ENCODE data around the gene COPG2. TPM values are rescaled to one million over a fixed set of nuclear protein-coding genes. Genes with fewer than 3 reads are reported as not detected.

The COPG2 gene
- total RNA-seq, 6 experiments from 2014 or later, result 20.2 to 25.4 (median 23.9) TPM

GRCh38 chr7:130493275-130493873 is 175.2 kb downstream of the COPG2 start:
- peaks cover 13% of the 10 kb centered on the region for H3K9me3 Mint-ChIP-seq
- peak overlapping the region; percentile 67 for H3K4me3 Mint-ChIP-seq
- H3K27ac Mint-ChIP-seq, result no peak overlapping the region
- peaks cover 23% of the 10 kb centered on the region for H3K27me3 Mint-ChIP-seq (ENCODE audit: insufficient read depth)
- no peak for DNase-seq
- H3K4me1 Mint-ChIP-seq (ENCODE audit: low read depth), result peaks cover 29% of the 10 kb centered on the region
- no peaks in the 10 kb centered on the region for H3K36me3 Mint-ChIP-seq (ENCODE audit: low read depth)
- TF ChIP-seq CTCF (IDR thresholded peaks at IDR 0.05), result no peak

- Mint-ChIP-seq H3K4me3 (peak overlapping the region; percentile 67), H3K4me1 (ENCODE audit: low read depth) (peaks cover 34% of the 10 kb centered on the region), H3K9me3 (peaks cover 13% of the 10 kb centered on the region), H3K27ac (no peak overlapping the region), H3K27me3 (ENCODE audit: insufficient read depth) (peaks cover 30% of the 10 kb centered on the region), H3K36me3 (ENCODE audit: low read depth) (no peaks in the 10 kb centered on the region)
- no peak for DNase-seq
- no peak for TF ChIP-seq CTCF (IDR thresholded peaks at IDR 0.05)
Measured at GRCh38 chr7:130492523-130493274, 175.8 kb downstream of the COPG2 start.

DNA sequence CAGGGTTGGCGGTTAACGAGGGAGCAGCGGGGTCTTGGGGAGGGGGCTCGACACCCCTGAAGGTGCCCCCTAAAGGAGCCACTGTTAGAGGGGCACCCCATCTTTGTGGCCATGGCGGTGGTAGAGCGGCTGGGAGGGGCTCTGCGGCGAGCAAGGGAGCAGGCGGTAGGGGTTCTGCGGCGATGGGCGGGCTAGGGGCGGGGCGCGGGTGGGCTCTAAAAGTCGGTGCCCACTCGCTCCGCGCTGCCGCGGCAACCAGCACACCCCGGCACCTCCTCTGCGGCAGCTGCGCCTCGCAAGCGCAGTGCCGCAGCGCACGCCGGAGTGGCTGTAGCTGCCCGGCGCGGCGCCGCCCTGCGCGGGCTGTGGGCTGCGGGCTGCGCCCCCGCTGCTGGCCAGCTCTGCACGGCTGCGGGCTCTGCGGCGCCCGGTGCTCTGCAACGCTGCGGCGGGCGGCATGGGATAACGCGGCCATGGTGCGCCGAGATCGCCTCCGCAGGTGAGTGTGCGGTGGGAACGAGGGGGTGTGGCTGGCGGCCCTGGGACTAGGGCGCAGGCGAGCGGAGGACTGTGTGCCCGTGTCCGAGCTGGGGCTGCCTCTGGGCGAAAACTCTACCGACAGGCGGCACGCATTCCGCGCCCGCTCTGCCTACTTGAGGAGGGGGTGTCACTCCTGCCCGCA is 176.6 kb downstream of the COPG2 start, which contains the start of gene MEST:
Gene MEST (plus strand): TSS at position 245 of the 682 bp plus-strand sequence. CDS start 229 bp downstream, at position 474.
- peaks cover 30% of the 10 kb centered on the region for H3K27me3 Mint-ChIP-seq (ENCODE audit: insufficient read depth)
- no peak for TF ChIP-seq CTCF (IDR thresholded peaks at IDR 0.05)
- peak within 1 kb of the TSS; percentile 79 for H3K4me3 Mint-ChIP-seq
- no peaks in the 10 kb centered on the region for H3K36me3 Mint-ChIP-seq (ENCODE audit: low read depth)
- peaks cover 13% of the 10 kb centered on the region for H3K9me3 Mint-ChIP-seq
- peaks cover 34% of the 10 kb centered on the region for H3K4me1 Mint-ChIP-seq (ENCODE audit: low read depth)
- no peak within 1 kb of the TSS for H3K27ac Mint-ChIP-seq
- no peak for DNase-seq

DNA sequence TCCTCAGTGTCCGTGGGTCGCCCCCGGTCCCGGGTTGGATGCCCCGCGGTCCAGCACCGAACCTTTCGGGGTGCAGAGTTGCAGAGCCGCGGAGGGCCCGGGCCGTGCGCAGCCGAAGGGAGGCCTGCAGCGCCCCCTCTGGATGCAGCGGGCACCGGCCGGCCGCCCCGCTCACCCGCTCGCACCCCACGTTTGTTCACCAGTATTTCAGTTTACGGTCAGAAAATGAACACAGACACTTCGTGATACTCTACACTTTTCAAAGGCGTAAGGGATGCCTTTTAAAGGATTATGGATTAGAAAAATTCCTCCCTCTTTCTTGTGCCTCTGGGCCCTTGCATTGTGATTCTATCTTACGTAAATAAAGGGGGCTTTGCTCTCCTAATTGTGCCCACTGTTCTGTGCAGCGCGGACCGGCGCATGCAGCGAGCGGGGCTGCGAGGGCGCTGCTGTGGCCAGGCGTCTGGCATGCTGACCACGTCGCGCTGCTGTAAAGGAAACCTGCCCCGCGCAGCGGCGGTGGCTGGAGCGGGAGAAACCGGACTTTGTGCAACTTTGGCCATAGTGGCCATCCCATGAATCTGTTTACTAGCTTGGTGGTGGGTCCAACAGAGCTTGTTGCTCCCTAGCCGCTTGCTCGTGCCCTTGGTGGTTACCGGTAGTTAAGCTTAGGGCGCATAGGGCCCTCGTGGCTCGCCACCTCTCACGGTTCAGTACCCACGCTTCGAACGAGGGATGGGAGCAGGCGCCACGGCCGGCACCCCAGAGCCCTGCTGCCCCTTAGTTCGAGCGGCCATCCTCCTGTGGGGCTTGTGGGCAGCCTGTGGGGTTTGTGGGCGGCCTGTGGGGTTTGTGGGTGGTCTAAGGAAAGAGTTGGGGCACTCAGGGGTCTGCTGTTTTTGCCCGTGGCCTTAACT is 177.4 kb downstream of the COPG2 start:
- TF ChIP-seq CTCF (IDR thresholded peaks at IDR 0.05), result peak; percentile 77

GRCh38 chr7:130490311-130490791 is 178.2 kb downstream of the COPG2 start:
- Mint-ChIP-seq H3K9me3 (peaks cover 13% of the 10 kb centered on the region), H3K4me3 (no peak overlapping the region; the same call in 1 of the 2 replicates), H3K27ac (no peak overlapping the region), H3K36me3 (ENCODE audit: low read depth) (peaks cover 6% of the 10 kb centered on the region), H3K27me3 (ENCODE audit: insufficient read depth) (peaks cover 39% of the 10 kb centered on the region), H3K4me1 (ENCODE audit: low read depth) (peaks cover 34% of the 10 kb centered on the region)
- no peak for DNase-seq
- TF ChIP-seq CTCF (IDR thresholded peaks at IDR 0.05), result no peak

More for the DNA sequence above, 177.4 kb downstream of the COPG2 start:
- Mint-ChIP-seq H3K9me3 (peaks cover 13% of the 10 kb centered on the region), H3K4me3 (peak overlapping the region; percentile 79), H3K36me3 (ENCODE audit: low read depth) (no peaks in the 10 kb centered on the region), H3K4me1 (ENCODE audit: low read depth) (peaks cover 34% of the 10 kb centered on the region), H3K27me3 (ENCODE audit: insufficient read depth) (peaks cover 31% of the 10 kb centered on the region), H3K27ac (no peak overlapping the region)
- DNase-seq, result no peak
